GM13977 (cell line): ENCODE data around the gene RBM43.

Source experiments
- DNase-seq: peaks from one replicate; pipeline ENCODE4 v3.0.0; 2012; ENCODE audit warnings: low spot score
- CTCF ChIP-seq: IDR thresholded peaks from 2 replicates; pipeline ENCODE4 v1.5.1; 2012; ENCODE audit warnings: mild to moderate bottlenecking, control low read depth; ENCODE audit not compliant: insufficient read depth; ENCODE audit errors: extremely low read depth, missing control alignments
- in situ Hi-C: fragments of 300-500 bp; cut with MboI; formaldehyde crosslinking; loops from one replicate; pipeline ENCODE4 v1.12.0; 2022; ENCODE audit warnings: low sequenced_read_pairs, low pct_unique_long_range_greater_than_20kb, mixed read lengths, inconsistent platforms; ENCODE audit not compliant: unreplicated experiment

The RBM43 gene

GRCh38 chr2:151261977-151262291 is 271 bp upstream of the RBM43 start:
- in situ Hi-C loops = no loop called here
- no peak for TF ChIP-seq CTCF
- peak; percentile 18 for DNase-seq

GRCh38 chr2:151260573-151261230 is 961 bp downstream of the RBM43 start:
- in situ Hi-C loops = no loop called here
- TF ChIP-seq CTCF = no peak
- peak; percentile 19 for DNase-seq

GRCh38 chr2:151258121-151258520 is 3.5 kb downstream of the RBM43 start:
- in situ Hi-C loops = no loop called here
- no peak for DNase-seq
- TF ChIP-seq CTCF = no peak

- DNase-seq = no peak
- no peak for TF ChIP-seq CTCF
- in situ Hi-C loops = no loop called here
Measured at GRCh38 chr2:151252646-151253045, 9.0 kb downstream of the RBM43 start.

- DNase-seq = no peak
- in situ Hi-C loops = no loop called here
- TF ChIP-seq CTCF = no peak
Measured at GRCh38 chr2:151251012-151251411, 10.7 kb downstream of the RBM43 start.

GRCh38 chr2:151247432-151247831 is 14.2 kb downstream of the RBM43 start:
- in situ Hi-C loops = loop anchor here (10.0 kb wide), 1 partner anchor 1653 kb away; no protein-coding TSS in a partner anchor
- TF ChIP-seq CTCF = no peak

More at GRCh38 chr2:151247432-151247831, 14.2 kb downstream of the RBM43 start:
- no peak for DNase-seq
